SK-N-SH treated with all-trans-retinoic acid at 6 μM for 48 hours (cell line): ENCODE measurements around the gene TM9SF3.

Source experiments
- ATAC-seq: fragments of 200-7000 bp; cut with Tn5 transposase; 3 replicates; pipeline ENCODE4 v1.9.1; 2020; ENCODE audit warnings: mild to moderate bottlenecking, moderate library complexity
- ARNTL ChIP-seq: fragments of 450-650 bp; formaldehyde crosslinking; IDR thresholded peaks from 2 replicates; pipeline ENCODE4 v1.5.0; 2020; ENCODE audit warnings: low read depth, mild to moderate bottlenecking, moderate library complexity, borderline replicate concordance
- BACH2 ChIP-seq: fragments of 250-450 bp; sonication (Bioruptor Pico); IDR thresholded peaks from 2 replicates; pipeline ENCODE4 v1.9.0; 2021; ENCODE audit warnings: mild to moderate bottlenecking, borderline replicate concordance
- CSDC2 ChIP-seq: fragments of 250-450 bp; sonication (Bioruptor Pico); IDR thresholded peaks from 2 replicates; pipeline ENCODE4 v1.5.0; 2020; ENCODE audit warnings: mild to moderate bottlenecking, moderate library complexity
- GLIS3 ChIP-seq: fragments of 250-450 bp; sonication (Bioruptor Pico); IDR thresholded peaks from 2 replicates; pipeline ENCODE4 v1.5.0; 2020; ENCODE audit warnings: mild to moderate bottlenecking, moderate library complexity
- ISL1 ChIP-seq: fragments of 250-450 bp; sonication (Bioruptor Pico); IDR thresholded peaks from 2 replicates; pipeline ENCODE4 v2.1.2; 2022; ENCODE audit warnings: mild to moderate bottlenecking, moderate library complexity
- OSR1 ChIP-seq: fragments of 250-450 bp; sonication (Bioruptor Pico); IDR thresholded peaks from 2 replicates; pipeline ENCODE4 v1.8.0; 2022; ENCODE audit warnings: moderate library complexity, mild to moderate bottlenecking, inconsistent platforms
- RARB ChIP-seq: fragments of 250-450 bp; sonication (Bioruptor Pico); IDR thresholded peaks from 2 replicates; pipeline ENCODE4 v1.8.0; 2021; ENCODE audit warnings: mild to moderate bottlenecking, moderate library complexity
- SNAI2 ChIP-seq: fragments of 250-450 bp; sonication (Bioruptor Pico); IDR thresholded peaks from 2 replicates; pipeline ENCODE4 v1.5.0; 2020; ENCODE audit warnings: mild to moderate bottlenecking, moderate library complexity
- TCF4 ChIP-seq: fragments of 250-450 bp; sonication (Bioruptor Pico); IDR thresholded peaks from 2 replicates; pipeline ENCODE4 v1.8.0; 2021; ENCODE audit warnings: mild to moderate bottlenecking, moderate library complexity, borderline replicate concordance
- TOX ChIP-seq: fragments of 250-450 bp; sonication (Bioruptor Pico); IDR thresholded peaks from 2 replicates; pipeline ENCODE4 v1.8.0; 2021; ENCODE audit warnings: mild to moderate bottlenecking, moderate library complexity, borderline replicate concordance
- ZFP3 ChIP-seq: fragments of 250-450 bp; sonication (Bioruptor Pico); IDR thresholded peaks from 2 replicates; pipeline ENCODE4 v1.5.0; 2020; ENCODE audit warnings: mild to moderate bottlenecking, moderate library complexity
- ZFP30 ChIP-seq: fragments of 450-650 bp; formaldehyde crosslinking; IDR thresholded peaks from 2 replicates; pipeline ENCODE4 v1.5.0; 2022; ENCODE audit warnings: mild to moderate bottlenecking, moderate library complexity
- ZNF565 ChIP-seq: fragments of 450-650 bp; formaldehyde crosslinking; conservative IDR thresholded peaks from 2 replicates; pipeline ENCODE4 v1.5.0; 2020; ENCODE audit warnings: low read depth, mild to moderate bottlenecking, moderate library complexity
- ZNF70 ChIP-seq: fragments of 450-650 bp; formaldehyde crosslinking; IDR thresholded peaks from 2 replicates; pipeline ENCODE4 v1.5.0; 2020; ENCODE audit warnings: mild to moderate bottlenecking, moderate library complexity
- ZNF8 ChIP-seq: fragments of 450-650 bp; formaldehyde crosslinking; IDR thresholded peaks from 2 replicates; pipeline ENCODE4 v1.5.0; 2020; ENCODE audit warnings: mild to moderate bottlenecking, moderate library complexity
- TF ChIP-seq, protein P1 (sequence below): fragments of 250-450 bp; sonication (Bioruptor Pico); IDR thresholded peaks from 2 replicates; pipeline ENCODE4 v1.8.0; 2020; ENCODE audit warnings: mild to moderate bottlenecking, moderate library complexity, borderline replicate concordance
- TF ChIP-seq, protein P2 (sequence below): fragments of 250-450 bp; sonication (Bioruptor Pico); IDR thresholded peaks from 2 replicates; pipeline ENCODE4 v1.5.0; 2020; ENCODE audit warnings: mild to moderate bottlenecking, moderate library complexity
- TF ChIP-seq, protein P3 (sequence below): fragments of 250-450 bp; sonication (Bioruptor Pico); IDR thresholded peaks from 2 replicates; pipeline ENCODE4 v1.5.1; 2021; ENCODE audit warnings: mild to moderate bottlenecking, moderate library complexity
- TF ChIP-seq, protein P4 (sequence below): fragments of 250-450 bp; sonication (Bioruptor Pico); IDR thresholded peaks from 2 replicates; pipeline ENCODE4 v1.5.1; 2020; ENCODE audit warnings: low read depth, mild to moderate bottlenecking, moderate library complexity
- TF ChIP-seq, protein P5 (sequence below): fragments of 250-450 bp; sonication (Bioruptor Pico); IDR thresholded peaks from 2 replicates; pipeline ENCODE4 v1.8.0; 2021; ENCODE audit warnings: low read depth, mild to moderate bottlenecking, moderate library complexity, borderline replicate concordance

The TM9SF3 gene

DNA sequence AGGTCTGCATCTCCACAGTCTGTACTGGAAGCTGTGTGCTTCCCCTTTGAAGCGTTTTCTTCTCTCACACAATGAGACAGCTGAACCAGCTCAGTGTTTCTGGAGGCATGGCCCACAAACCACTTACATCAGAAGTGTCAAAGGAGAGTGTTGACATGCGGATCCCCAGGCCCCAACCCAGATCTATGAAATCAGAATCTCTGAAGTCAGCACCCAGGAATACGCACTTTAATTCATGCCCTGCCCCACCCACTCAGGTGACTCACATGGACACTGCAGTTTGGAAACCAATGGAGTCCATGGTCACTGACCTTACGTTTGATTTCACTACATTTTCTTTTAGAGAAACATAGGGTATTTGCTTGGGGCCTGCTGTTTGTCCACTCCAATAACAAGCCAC lies 92.1 kb downstream of the TM9SF3 start:
- TF ChIP-seq OSR1 (CRISPR knock-in tag) (no peak), ISL1 (CRISPR knock-in tag) (no peak), SNAI2 (CRISPR knock-in tag) (no peak), GLIS3 (CRISPR knock-in tag) (no peak), ZNF8 (CRISPR knock-in tag) (no peak), CSDC2 (CRISPR knock-in tag) (no peak), TCF4 (CRISPR knock-in tag) (no peak), ARNTL (CRISPR knock-in tag) (no peak), ZFP3 (no peak), RARB (CRISPR knock-in tag) (no peak), BACH2 (CRISPR knock-in tag) (no peak), TOX (no peak)
- TF ChIP-seq, protein P1, sequence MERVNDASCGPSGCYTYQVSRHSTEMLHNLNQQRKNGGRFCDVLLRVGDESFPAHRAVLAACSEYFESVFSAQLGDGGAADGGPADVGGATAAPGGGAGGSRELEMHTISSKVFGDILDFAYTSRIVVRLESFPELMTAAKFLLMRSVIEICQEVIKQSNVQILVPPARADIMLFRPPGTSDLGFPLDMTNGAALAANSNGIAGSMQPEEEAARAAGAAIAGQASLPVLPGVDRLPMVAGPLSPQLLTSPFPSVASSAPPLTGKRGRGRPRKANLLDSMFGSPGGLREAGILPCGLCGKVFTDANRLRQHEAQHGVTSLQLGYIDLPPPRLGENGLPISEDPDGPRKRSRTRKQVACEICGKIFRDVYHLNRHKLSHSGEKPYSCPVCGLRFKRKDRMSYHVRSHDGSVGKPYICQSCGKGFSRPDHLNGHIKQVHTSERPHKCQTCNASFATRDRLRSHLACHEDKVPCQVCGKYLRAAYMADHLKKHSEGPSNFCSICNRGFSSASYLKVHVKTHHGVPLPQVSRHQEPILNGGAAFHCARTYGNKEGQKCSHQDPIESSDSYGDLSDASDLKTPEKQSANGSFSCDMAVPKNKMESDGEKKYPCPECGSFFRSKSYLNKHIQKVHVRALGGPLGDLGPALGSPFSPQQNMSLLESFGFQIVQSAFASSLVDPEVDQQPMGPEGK, result no peak
- TF ChIP-seq, protein P2, sequence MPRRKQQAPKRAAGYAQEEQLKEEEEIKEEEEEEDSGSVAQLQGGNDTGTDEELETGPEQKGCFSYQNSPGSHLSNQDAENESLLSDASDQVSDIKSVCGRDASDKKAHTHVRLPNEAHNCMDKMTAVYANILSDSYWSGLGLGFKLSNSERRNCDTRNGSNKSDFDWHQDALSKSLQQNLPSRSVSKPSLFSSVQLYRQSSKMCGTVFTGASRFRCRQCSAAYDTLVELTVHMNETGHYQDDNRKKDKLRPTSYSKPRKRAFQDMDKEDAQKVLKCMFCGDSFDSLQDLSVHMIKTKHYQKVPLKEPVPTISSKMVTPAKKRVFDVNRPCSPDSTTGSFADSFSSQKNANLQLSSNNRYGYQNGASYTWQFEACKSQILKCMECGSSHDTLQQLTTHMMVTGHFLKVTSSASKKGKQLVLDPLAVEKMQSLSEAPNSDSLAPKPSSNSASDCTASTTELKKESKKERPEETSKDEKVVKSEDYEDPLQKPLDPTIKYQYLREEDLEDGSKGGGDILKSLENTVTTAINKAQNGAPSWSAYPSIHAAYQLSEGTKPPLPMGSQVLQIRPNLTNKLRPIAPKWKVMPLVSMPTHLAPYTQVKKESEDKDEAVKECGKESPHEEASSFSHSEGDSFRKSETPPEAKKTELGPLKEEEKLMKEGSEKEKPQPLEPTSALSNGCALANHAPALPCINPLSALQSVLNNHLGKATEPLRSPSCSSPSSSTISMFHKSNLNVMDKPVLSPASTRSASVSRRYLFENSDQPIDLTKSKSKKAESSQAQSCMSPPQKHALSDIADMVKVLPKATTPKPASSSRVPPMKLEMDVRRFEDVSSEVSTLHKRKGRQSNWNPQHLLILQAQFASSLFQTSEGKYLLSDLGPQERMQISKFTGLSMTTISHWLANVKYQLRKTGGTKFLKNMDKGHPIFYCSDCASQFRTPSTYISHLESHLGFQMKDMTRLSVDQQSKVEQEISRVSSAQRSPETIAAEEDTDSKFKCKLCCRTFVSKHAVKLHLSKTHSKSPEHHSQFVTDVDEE (CRISPR knock-in tag), result no peak
- TF ChIP-seq, protein P3, sequence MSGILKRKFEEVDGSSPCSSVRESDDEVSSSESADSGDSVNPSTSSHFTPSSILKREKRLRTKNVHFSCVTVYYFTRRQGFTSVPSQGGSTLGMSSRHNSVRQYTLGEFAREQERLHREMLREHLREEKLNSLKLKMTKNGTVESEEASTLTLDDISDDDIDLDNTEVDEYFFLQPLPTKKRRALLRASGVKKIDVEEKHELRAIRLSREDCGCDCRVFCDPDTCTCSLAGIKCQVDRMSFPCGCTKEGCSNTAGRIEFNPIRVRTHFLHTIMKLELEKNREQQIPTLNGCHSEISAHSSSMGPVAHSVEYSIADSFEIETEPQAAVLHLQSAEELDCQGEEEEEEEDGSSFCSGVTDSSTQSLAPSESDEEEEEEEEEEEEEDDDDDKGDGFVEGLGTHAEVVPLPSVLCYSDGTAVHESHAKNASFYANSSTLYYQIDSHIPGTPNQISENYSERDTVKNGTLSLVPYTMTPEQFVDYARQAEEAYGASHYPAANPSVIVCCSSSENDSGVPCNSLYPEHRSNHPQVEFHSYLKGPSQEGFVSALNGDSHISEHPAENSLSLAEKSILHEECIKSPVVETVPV, result no peak
- TF ChIP-seq, protein P4, sequence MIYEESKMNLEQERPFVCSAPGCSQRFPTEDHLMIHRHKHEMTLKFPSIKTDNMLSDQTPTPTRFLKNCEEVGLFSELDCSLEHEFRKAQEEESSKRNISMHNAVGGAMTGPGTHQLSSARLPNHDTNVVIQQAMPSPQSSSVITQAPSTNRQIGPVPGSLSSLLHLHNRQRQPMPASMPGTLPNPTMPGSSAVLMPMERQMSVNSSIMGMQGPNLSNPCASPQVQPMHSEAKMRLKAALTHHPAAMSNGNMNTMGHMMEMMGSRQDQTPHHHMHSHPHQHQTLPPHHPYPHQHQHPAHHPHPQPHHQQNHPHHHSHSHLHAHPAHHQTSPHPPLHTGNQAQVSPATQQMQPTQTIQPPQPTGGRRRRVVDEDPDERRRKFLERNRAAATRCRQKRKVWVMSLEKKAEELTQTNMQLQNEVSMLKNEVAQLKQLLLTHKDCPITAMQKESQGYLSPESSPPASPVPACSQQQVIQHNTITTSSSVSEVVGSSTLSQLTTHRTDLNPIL (CRISPR knock-in tag), result no peak

DNA sequence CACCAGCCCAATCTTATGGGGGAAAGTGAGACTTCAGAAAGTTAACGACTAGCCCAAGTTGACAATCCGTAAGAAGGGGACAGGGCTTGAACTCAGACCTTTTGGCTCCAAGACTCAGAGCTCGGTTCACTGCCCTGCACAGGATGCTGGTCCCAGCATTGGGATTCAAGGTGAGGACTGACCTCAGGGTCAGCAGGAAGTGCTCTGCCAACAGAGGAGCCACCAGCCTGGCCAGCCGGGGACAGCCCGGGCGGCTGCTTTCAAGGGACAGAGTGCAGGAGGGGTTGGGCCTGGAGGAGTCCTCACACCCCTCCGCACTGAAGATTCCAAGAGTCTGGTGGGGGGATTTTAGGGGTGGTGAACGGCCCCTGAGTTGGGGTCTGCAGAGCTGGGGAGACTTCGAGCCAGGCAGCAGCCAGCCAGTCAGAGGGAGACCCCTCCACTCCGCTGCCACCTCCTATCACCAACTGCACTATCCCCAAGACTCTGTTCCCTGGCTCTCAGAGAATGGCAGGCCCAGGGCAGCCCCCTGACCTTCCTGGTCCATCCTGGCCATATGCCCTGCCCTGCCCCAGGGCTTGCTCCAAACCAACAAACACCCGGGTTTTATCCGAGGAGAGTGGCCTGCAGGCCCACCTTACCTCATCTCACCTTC lies 92.8 kb downstream of the TM9SF3 start:
- no peak for ATAC-seq
- TF ChIP-seq ZFP3 (no peak), ZNF70 (CRISPR knock-in tag) (no peak), ARNTL (CRISPR knock-in tag) (no peak), BACH2 (CRISPR knock-in tag) (no peak), RARB (CRISPR knock-in tag) (no peak), ZNF565 (no peak), TCF4 (CRISPR knock-in tag) (no peak), ZFP30 (CRISPR knock-in tag) (no peak), TOX (no peak), SNAI2 (CRISPR knock-in tag) (no peak)
- TF ChIP-seq, protein P3, result no peak
- TF ChIP-seq, protein P4 (CRISPR knock-in tag), result no peak

More for the DNA sequence above, 92.1 kb downstream of the TM9SF3 start:
- no peak for ATAC-seq

DNA sequence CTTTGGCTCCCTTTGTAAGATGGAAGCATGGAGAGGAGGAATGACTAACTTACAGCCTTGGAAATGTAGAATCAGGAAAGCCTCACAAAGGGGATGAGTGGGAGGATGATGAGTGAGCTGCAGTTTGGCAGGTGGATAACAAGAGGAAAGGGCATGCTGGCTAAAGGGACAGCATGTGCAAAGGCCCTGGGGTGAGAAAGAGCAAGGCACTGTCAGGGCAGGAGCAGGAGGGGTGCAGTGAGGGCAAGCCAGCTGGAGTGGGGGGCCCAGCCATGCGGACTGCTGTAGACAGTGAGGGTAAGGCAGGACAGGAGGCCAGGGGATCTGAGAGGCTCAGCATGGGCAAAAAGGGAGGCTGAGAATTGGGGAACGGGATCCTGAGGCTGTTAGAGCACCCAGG lies 93.6 kb downstream of the TM9SF3 start:
- no peak for ATAC-seq
- TF ChIP-seq GLIS3 (CRISPR knock-in tag) (no peak), OSR1 (CRISPR knock-in tag) (no peak), ZNF8 (CRISPR knock-in tag) (no peak)
- TF ChIP-seq, protein P5, sequence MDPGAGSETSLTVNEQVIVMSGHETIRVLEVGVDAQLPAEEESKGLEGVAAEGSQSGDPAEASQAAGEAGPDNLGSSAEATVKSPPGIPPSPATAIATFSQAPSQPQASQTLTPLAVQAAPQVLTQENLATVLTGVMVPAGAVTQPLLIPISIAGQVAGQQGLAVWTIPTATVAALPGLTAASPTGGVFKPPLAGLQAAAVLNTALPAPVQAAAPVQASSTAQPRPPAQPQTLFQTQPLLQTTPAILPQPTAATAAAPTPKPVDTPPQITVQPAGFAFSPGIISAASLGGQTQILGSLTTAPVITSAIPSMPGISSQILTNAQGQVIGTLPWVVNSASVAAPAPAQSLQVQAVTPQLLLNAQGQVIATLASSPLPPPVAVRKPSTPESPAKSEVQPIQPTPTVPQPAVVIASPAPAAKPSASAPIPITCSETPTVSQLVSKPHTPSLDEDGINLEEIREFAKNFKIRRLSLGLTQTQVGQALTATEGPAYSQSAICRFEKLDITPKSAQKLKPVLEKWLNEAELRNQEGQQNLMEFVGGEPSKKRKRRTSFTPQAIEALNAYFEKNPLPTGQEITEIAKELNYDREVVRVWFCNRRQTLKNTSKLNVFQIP (CRISPR knock-in tag), result no peak
- TF ChIP-seq, protein P2 (CRISPR knock-in tag), result no peak
- TF ChIP-seq, protein P3, result no peak
